DND-41 (cell line): ENCODE results near the gene HAPLN3.

Experiments
- ATAC-seq: fragments of 200-7000 bp; cut with Tn5 transposase; 3 replicates; pipeline ENCODE4 v1.9.1; 2021; ENCODE audit warnings: low read depth; ENCODE audit not compliant: insufficient read depth
- DNase-seq: peaks from one replicate; pipeline ENCODE4 v3.0.0-alpha.2; 2020
- H2AFZ ChIP-seq: 2 replicates; pipeline ENCODE4 v1.6.0; 2012; ENCODE audit warnings: low read depth, low read length
- H3K27ac ChIP-seq: 2 replicates; pipeline ENCODE4 v1.5.1; 2012; ENCODE audit warnings: low read length, inconsistent platforms
- H3K27me3 ChIP-seq: fragments of 200-600 bp; sonication (generic); 2 replicates; pipeline ENCODE4 v1.6.0; 2012; ENCODE audit warnings: low read length, mild to moderate bottlenecking, inconsistent platforms; ENCODE audit not compliant: insufficient read depth, poor library complexity
- H3K36me3 ChIP-seq: 2 replicates; pipeline ENCODE4 v1.5.1; 2012; ENCODE audit warnings: low read length, inconsistent platforms; ENCODE audit not compliant: insufficient read depth
- H3K4me1 ChIP-seq: 2 replicates; pipeline ENCODE4 v1.5.1; 2012; ENCODE audit warnings: mild to moderate bottlenecking, low read length; ENCODE audit not compliant: insufficient read depth
- H3K4me2 ChIP-seq: 2 replicates; pipeline ENCODE4 v1.6.0; 2012; ENCODE audit warnings: mild to moderate bottlenecking, moderate library complexity, low read length, inconsistent platforms; ENCODE audit not compliant: insufficient read depth
- H3K4me3 ChIP-seq, 2 experiments: fragments of 200-600 bp in 1 of 2; shearing (Covaris generic) in 1 of 2; 2 replicates each; pipeline ENCODE4 v1.5.1; 2012 to 2016; ENCODE audit warnings: inconsistent platforms in 2 of 2, low read length in 2 of 2, mild to moderate bottlenecking in 2 of 2, low read depth in 1 of 2, moderate library complexity in 1 of 2
- H3K79me2 ChIP-seq: 2 replicates; pipeline ENCODE4 v1.6.0; 2012; ENCODE audit warnings: low read length, inconsistent platforms; ENCODE audit not compliant: insufficient read depth
- H3K9ac ChIP-seq: 2 replicates; pipeline ENCODE4 v1.6.0; 2012; ENCODE audit warnings: low read depth, mild to moderate bottlenecking, inconsistent platforms, low read length, moderate library complexity
- H3K9me3 ChIP-seq: 2 replicates; pipeline ENCODE4 v1.5.1; 2012; ENCODE audit warnings: low read length, moderate library complexity, mild to moderate bottlenecking, inconsistent platforms; ENCODE audit not compliant: insufficient read depth, severe bottlenecking
- H4K20me1 ChIP-seq: 2 replicates; pipeline ENCODE4 v1.6.0; 2012; ENCODE audit warnings: low read length; ENCODE audit not compliant: insufficient read depth
- EZH2 ChIP-seq: IDR thresholded peaks from 3 replicates; pipeline ENCODE4 v1.6.1; 2012; ENCODE audit warnings: borderline replicate concordance, low read depth, mild to moderate bottlenecking, moderate library complexity, low read length, inconsistent platforms; ENCODE audit not compliant: severe bottlenecking
- TF ChIP-seq, protein P1 (sequence below): IDR thresholded peaks from 2 replicates; pipeline ENCODE4 v1.5.1; 2012; ENCODE audit warnings: borderline replicate concordance, low read length, moderate library complexity, mild to moderate bottlenecking; ENCODE audit not compliant: poor library complexity, severe bottlenecking; ENCODE audit errors: extremely low read depth

HAPLN3 gene

GRCh38 chr15:88906551-88906950 is 11.2 kb upstream of the HAPLN3 start:
- Histone ChIP-seq H3K4me2 (no peak overlapping the region), H3K4me1 (peaks cover 37% of the 10 kb centered on the region), H3K4me3 (no peak overlapping the region), H3K79me2 (peaks cover 45% of the 10 kb centered on the region), H4K20me1 (peaks cover 72% of the 10 kb centered on the region), H3K9me3 (no peaks in the 10 kb centered on the region), H3K27me3 (no peaks in the 10 kb centered on the region), H2AFZ (no peak overlapping the region), H3K9ac (no peak overlapping the region), H3K36me3 (peaks cover 97% of the 10 kb centered on the region), H3K27ac (no peak overlapping the region)
- ATAC-seq (no peak), DNase-seq (no peak)
- TF ChIP-seq, protein P1, sequence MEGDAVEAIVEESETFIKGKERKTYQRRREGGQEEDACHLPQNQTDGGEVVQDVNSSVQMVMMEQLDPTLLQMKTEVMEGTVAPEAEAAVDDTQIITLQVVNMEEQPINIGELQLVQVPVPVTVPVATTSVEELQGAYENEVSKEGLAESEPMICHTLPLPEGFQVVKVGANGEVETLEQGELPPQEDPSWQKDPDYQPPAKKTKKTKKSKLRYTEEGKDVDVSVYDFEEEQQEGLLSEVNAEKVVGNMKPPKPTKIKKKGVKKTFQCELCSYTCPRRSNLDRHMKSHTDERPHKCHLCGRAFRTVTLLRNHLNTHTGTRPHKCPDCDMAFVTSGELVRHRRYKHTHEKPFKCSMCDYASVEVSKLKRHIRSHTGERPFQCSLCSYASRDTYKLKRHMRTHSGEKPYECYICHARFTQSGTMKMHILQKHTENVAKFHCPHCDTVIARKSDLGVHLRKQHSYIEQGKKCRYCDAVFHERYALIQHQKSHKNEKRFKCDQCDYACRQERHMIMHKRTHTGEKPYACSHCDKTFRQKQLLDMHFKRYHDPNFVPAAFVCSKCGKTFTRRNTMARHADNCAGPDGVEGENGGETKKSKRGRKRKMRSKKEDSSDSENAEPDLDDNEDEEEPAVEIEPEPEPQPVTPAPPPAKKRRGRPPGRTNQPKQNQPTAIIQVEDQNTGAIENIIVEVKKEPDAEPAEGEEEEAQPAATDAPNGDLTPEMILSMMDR, result no peak
- TF ChIP-seq EZH2, result no peak

DNA sequence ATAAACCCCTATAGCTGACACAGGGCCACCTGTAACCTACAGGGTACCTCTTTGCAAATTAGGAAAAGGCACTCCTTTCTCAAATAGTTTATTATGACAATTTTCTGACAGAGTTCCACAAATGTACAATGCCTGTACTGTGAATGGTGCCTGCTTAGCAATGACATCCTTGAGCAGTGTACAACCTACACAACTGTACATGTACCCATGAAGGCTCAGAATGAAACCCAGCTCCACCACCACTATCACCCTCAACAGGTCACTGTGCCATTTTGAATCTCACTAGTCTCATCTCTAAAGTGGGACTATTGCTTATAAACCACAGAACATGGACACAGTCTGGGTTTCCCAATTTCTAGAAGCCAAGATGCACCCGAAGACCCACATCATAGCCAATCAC is 10.8 kb upstream of the HAPLN3 start:
- H2AFZ ChIP-seq, result no peak overlapping the region
- H3K4me1 ChIP-seq, result peaks cover 33% of the 10 kb centered on the region
- H3K79me2 ChIP-seq, result peaks cover 41% of the 10 kb centered on the region
- TF ChIP-seq, protein P1, result no peak
- no peak for TF ChIP-seq EZH2
- H3K4me3 ChIP-seq, result no peak overlapping the region
- H3K4me2 ChIP-seq, result no peak overlapping the region
- no peak overlapping the region for H3K27ac ChIP-seq
- ATAC-seq (no peak), DNase-seq (no peak)
- H3K36me3 ChIP-seq, result peaks cover 100% of the 10 kb centered on the region
- H4K20me1 ChIP-seq, result peaks cover 73% of the 10 kb centered on the region
- H3K27me3 ChIP-seq, result no peaks in the 10 kb centered on the region
- no peaks in the 10 kb centered on the region for H3K9me3 ChIP-seq
- no peak overlapping the region for H3K9ac ChIP-seq

GRCh38 chr15:88905576-88905975 is 10.2 kb upstream of the HAPLN3 start:
- DNase-seq (no peak), ATAC-seq (no peak)
- no peak overlapping the region for H2AFZ ChIP-seq
- no peak overlapping the region for H3K4me2 ChIP-seq
- no peak overlapping the region for H3K4me3 ChIP-seq
- H3K27me3 ChIP-seq, result no peaks in the 10 kb centered on the region
- no peak overlapping the region for H3K9ac ChIP-seq
- H3K9me3 ChIP-seq, result no peaks in the 10 kb centered on the region
- peaks cover 72% of the 10 kb centered on the region for H4K20me1 ChIP-seq
- no peak overlapping the region for H3K27ac ChIP-seq
- no peak for TF ChIP-seq EZH2
- peaks cover 27% of the 10 kb centered on the region for H3K4me1 ChIP-seq
- H3K36me3 ChIP-seq, result peaks cover 100% of the 10 kb centered on the region
- H3K79me2 ChIP-seq, result peaks cover 36% of the 10 kb centered on the region

DNA sequence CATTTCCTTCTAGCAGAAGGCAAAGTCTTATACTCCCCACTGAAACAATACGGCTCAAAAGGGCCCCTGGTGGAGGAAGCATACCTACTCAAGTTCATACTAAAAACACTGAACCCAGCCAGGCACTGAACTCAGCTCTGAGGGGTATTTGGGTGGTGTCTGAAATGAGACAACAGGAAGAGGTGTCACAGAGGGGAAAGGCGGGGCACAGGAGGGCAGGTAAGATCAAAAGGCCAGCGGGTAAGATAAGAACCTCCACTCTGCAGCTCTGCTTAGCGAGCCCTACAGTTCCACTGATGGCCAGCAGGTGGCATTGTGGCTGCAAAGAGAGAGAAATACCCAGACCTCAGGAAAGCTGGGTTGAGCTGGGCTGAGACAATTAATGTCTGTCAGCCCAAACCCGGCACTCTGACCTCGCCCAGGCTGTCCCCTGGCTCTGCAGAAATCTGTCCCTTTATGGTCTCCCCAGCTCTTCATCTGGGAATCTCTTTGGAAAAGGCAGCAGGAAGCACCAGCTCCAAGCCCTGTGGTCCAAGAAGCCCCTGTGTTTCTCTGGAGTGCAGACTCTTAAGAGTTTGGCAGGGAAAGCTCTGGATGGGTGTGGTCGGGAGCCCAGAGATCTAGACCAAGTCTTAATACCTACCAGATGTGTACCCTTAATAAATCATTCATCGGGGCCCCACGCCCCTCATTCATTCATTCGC is 9.4 kb upstream of the HAPLN3 start:
- Histone ChIP-seq H3K9ac (no peak overlapping the region), H3K27ac (no peak overlapping the region), H4K20me1 (peaks cover 65% of the 10 kb centered on the region), H3K36me3 (peaks cover 99% of the 10 kb centered on the region), H2AFZ (no peak overlapping the region), H3K27me3 (no peaks in the 10 kb centered on the region), H3K79me2 (peaks cover 28% of the 10 kb centered on the region), H3K4me1 (peaks cover 19% of the 10 kb centered on the region), H3K4me2 (0 out of 2 replicates have a peak overlapping the region, but pooled peaks have one; percentile 11), H3K4me3 (no peak overlapping the region), H3K9me3 (no peaks in the 10 kb centered on the region)
- DNase-seq, result peak; percentile 79
- no peak for TF ChIP-seq EZH2
- TF ChIP-seq, protein P1, result peak; percentile 90
- ATAC-seq, result peak; percentile 93
